SK-N-SH (cell line): ENCODE data around the gene NRDE2.

Source experiments
- POLR2AphosphoS5 ChIP-seq: IDR thresholded peaks from 2 replicates; pipeline ENCODE4 v1.6.1; 2012; ENCODE audit warnings: low read depth, low read length
- RCOR1 ChIP-seq: fragments of 150-350 bp; IDR thresholded peaks from 2 replicates; pipeline ENCODE4 v1.6.1; 2017; ENCODE audit warnings: antibody characterized with exemption, low read length

- TF ChIP-seq RCOR1 (no peak), POLR2AphosphoS5 (no peak)
These were observed 63.3 kb downstream of the NRDE2 start for GRCh38 chr14:90268420-90268819.
